Measurements from ENCODE around the gene NTM. TPM values are rescaled to one million over a fixed set of nuclear protein-coding genes. Genes with fewer than 3 reads are reported as not detected.

NTM gene
- total RNA-seq, 1 experiment from 2014 or later: 8.6 TPM

DNA sequence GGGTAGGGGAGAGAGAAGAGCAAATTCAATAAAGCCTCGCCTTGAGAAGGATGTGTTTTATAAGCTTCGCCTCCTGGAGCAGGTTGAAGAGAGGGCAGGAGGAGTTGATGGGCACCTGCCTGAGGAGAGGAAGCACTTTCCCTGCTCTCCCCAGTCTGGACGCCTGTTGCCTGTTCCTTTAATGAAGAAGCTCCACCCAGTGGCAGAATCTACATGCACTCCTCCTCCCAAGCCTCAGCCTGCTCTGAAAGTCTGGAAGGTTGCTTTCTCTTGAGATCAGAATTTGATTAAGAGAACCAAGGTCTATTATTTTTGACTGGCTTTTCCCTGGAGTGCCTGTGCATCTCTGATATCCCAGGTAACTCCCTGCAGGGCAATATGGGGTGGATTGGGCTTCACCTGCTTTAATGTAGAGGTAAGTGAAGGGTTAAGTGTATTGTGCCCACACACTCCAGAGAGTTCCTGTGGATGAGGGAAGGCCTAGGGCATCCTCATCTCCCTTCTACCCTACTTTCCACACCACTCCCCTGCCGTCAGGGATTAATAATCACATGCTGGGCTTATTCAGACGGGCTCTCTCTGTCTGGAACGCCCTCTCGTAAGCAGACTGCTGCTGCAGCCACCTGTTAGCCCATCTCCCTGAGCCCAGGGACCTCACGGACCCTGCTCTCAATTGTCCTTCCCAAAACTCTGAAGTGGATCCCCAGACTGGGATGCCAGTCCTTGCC is 22.3 kb downstream of the NTM start:
- ChIA-PET POLR2A (ENCODE audit: low non-redundant PET) (no interaction called here), CTCF (no interaction called here)
- Histone ChIP-seq H3K36me3 (ENCODE audit: insufficient read depth, low read length, poor library complexity, severe bottlenecking) (no peaks in the 10 kb centered on the region), H3K27me3 (replicated peaks; ENCODE audit: insufficient read depth, low read depth, low read length, poor library complexity) (peaks cover 30% of the 10 kb centered on the region), H3K4me3 (ENCODE audit: low read depth, low read length, poor library complexity, severe bottlenecking) (no peak overlapping the region), H3K4me1 (ENCODE audit: insufficient read depth, low read length, poor library complexity, severe bottlenecking) (no peaks in the 10 kb centered on the region), H3K27ac (ENCODE audit: low read depth, low read length, poor library complexity, severe bottlenecking) (no peak overlapping the region), H3K9me3 (ENCODE audit: low read depth, low read length, poor library complexity, severe bottlenecking) (no peaks in the 10 kb centered on the region)
- DNase-seq (ENCODE audit: low spot score): no peak
- no TSS peak for BruUV-seq (replicated peaks)
- TF ChIP-seq, protein P1, sequence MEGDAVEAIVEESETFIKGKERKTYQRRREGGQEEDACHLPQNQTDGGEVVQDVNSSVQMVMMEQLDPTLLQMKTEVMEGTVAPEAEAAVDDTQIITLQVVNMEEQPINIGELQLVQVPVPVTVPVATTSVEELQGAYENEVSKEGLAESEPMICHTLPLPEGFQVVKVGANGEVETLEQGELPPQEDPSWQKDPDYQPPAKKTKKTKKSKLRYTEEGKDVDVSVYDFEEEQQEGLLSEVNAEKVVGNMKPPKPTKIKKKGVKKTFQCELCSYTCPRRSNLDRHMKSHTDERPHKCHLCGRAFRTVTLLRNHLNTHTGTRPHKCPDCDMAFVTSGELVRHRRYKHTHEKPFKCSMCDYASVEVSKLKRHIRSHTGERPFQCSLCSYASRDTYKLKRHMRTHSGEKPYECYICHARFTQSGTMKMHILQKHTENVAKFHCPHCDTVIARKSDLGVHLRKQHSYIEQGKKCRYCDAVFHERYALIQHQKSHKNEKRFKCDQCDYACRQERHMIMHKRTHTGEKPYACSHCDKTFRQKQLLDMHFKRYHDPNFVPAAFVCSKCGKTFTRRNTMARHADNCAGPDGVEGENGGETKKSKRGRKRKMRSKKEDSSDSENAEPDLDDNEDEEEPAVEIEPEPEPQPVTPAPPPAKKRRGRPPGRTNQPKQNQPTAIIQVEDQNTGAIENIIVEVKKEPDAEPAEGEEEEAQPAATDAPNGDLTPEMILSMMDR (conservative IDR thresholded peaks at IDR 0.05; ENCODE audit: low read depth, low read length): 0 out of 2 replicates have a peak, but pooled peaks have one; percentile 9
- TF ChIP-seq EZH2 (IDR thresholded peaks at IDR 0.05; ENCODE audit: borderline replicate concordance, low read depth, low read length, poor library complexity, severe bottlenecking): no peak
- intact Hi-C loops (cut with micrococcal nuclease; ENCODE audit: unreplicated experiment): no loop called here

DNA sequence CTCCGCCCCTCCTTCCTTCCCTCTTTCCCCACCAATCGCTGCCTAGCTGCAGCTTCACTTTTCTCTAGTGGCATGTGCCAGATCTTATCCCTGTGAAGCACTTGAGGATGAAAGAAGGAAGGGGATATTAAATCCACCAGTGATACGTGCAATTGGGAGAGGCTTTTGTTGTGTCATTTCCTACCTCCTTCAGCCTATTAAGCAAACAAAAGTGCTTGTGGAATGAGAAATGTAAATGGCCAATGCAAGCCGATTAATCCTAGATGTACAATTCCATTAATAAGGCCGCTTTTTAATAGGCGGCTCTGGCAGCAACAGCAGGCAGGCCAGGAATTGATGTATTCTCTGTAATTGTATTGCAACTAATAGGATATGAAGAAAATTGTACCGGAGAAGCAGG is 23.3 kb downstream of the NTM start:
- Histone ChIP-seq H3K36me3 (ENCODE audit: insufficient read depth, low read length, poor library complexity, severe bottlenecking) (no peaks in the 10 kb centered on the region), H3K4me1 (ENCODE audit: insufficient read depth, low read length, poor library complexity, severe bottlenecking) (no peaks in the 10 kb centered on the region), H3K9me3 (ENCODE audit: low read depth, low read length, poor library complexity, severe bottlenecking) (no peaks in the 10 kb centered on the region), H3K4me3 (ENCODE audit: low read depth, low read length, poor library complexity, severe bottlenecking) (no peak overlapping the region), H3K27ac (ENCODE audit: low read depth, low read length, poor library complexity, severe bottlenecking) (no peak overlapping the region), H3K27me3 (replicated peaks; ENCODE audit: insufficient read depth, low read depth, low read length, poor library complexity) (peaks cover 25% of the 10 kb centered on the region)
- ChIA-PET POLR2A (ENCODE audit: low non-redundant PET) (no interaction called here), CTCF (no interaction called here)
- DNase-seq (ENCODE audit: low spot score): no peak
- BruUV-seq (replicated peaks): no TSS peak
- TF ChIP-seq, protein P1 (conservative IDR thresholded peaks at IDR 0.05; ENCODE audit: low read depth, low read length): no peak
- no peak for TF ChIP-seq EZH2 (IDR thresholded peaks at IDR 0.05; ENCODE audit: borderline replicate concordance, low read depth, low read length, poor library complexity, severe bottlenecking)
- intact Hi-C loops (cut with micrococcal nuclease; ENCODE audit: unreplicated experiment): no loop called here

DNA sequence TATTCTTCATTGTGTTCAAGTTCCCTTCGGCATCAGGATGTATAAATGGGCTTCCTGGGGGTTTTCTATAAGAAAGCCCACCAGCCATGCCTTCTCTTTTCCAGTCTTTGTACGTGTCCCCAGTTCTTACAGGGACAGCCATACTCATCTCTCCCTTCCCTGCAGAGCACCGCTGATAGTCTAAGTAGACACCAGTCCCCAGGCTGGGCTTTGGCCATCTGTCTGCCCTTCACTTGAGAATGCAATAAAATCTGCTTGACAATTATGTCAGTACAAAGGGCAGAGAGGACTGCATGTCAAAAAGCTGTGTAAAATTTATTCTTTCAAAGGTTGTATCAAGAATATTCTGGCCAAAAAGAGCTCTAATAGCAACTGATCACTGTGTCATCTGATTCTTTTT is 27.3 kb downstream of the NTM start:
- intact Hi-C loops (cut with micrococcal nuclease; ENCODE audit: unreplicated experiment): no loop called here
- Histone ChIP-seq H3K27ac (ENCODE audit: low read depth, low read length, poor library complexity, severe bottlenecking) (no peak overlapping the region), H3K9me3 (ENCODE audit: low read depth, low read length, poor library complexity, severe bottlenecking) (no peaks in the 10 kb centered on the region), H3K36me3 (ENCODE audit: insufficient read depth, low read length, poor library complexity, severe bottlenecking) (no peaks in the 10 kb centered on the region), H3K4me3 (ENCODE audit: low read depth, low read length, poor library complexity, severe bottlenecking) (no peak overlapping the region), H3K27me3 (replicated peaks; ENCODE audit: insufficient read depth, low read depth, low read length, poor library complexity) (peaks cover 5% of the 10 kb centered on the region), H3K4me1 (ENCODE audit: insufficient read depth, low read length, poor library complexity, severe bottlenecking) (no peaks in the 10 kb centered on the region)
- BruUV-seq (replicated peaks): no TSS peak
- POLR2A ChIA-PET (ENCODE audit: low non-redundant PET): no interaction called here
- CTCF ChIA-PET: no interaction called here
- no peak for DNase-seq (ENCODE audit: low spot score)
- no peak for TF ChIP-seq EZH2 (IDR thresholded peaks at IDR 0.05; ENCODE audit: borderline replicate concordance, low read depth, low read length, poor library complexity, severe bottlenecking)
- TF ChIP-seq, protein P1 (conservative IDR thresholded peaks at IDR 0.05; ENCODE audit: low read depth, low read length): no peak
